HFFc6 (cell line): ENCODE data around the gene ANKRD11. TPM values are rescaled to one million over a fixed set of nuclear protein-coding genes. Genes with fewer than 3 reads are reported as not detected.

ENCODE experiments used
- DNase-seq: peaks from one replicate; pipeline ENCODE4 v3.0.0-alpha.2; 2018
- H3K27ac Mint-ChIP-seq: 2 replicates; pipeline ENCODE4 v1.8.0; 2020; ENCODE audit warnings: mild to moderate bottlenecking, mixed read lengths
- H3K27me3 Mint-ChIP-seq: 2 replicates; pipeline ENCODE4 v1.8.0; 2021; ENCODE audit warnings: mild to moderate bottlenecking, moderate library complexity, mixed read lengths; ENCODE audit not compliant: insufficient read depth
- H3K36me3 Mint-ChIP-seq: 2 replicates; pipeline ENCODE4 v1.8.0; 2021; ENCODE audit warnings: low read depth, mixed read lengths
- H3K4me1 Mint-ChIP-seq: 2 replicates; pipeline ENCODE4 v1.8.0; 2020; ENCODE audit warnings: low read depth, mixed read lengths
- H3K4me3 Mint-ChIP-seq: 2 replicates; pipeline ENCODE4 v1.8.0; 2020; ENCODE audit warnings: mild to moderate bottlenecking, moderate library complexity, mixed read lengths
- H3K9me3 Mint-ChIP-seq: 2 replicates; pipeline ENCODE4 v1.8.0; 2020; ENCODE audit warnings: mild to moderate bottlenecking, mixed read lengths
- total RNA-seq, 6 experiments: library from RNA; stranded (reverse); fragmentation: NEBNext Ultra II Directional; extraction: Animal tissue kit (Norgen Biotek cat#: 25700); gene quantifications; 2 replicates in 1 of 6; 3 replicates in 5 of 6; pipeline ENCODE4 v1.2.3, GENCODE V29; 2021
- TF ChIP-seq, protein P1 (sequence below): fragments of 200-600 bp; sonication (generic); IDR thresholded peaks from 2 replicates; pipeline ENCODE4 v1.5.0; 2021; ENCODE audit warnings: antibody characterized with exemption, mild to moderate bottlenecking

ANKRD11 gene
- total RNA-seq, 6 experiments from 2014 or later, result 110 to 120 (median 116) TPM

DNA sequence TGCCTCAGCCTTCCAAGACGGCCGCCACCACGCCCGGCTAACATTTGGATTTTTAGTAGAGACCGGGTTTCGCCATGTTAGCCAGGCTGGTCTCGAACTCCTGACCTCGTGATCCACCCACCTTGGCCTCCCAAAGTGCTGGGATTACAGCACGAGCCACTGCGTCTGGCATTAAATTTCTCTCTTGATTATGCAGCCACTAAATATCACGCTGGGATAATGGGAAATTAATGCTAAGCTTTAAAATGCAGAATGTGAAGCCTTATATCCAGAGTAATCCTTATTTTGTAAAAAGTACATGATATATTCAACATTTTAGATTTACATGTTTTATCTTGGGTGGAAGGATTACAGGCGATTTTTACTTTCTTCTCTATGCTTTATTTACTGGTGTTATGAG, 89.2 kb downstream of the ANKRD11 start:
- Mint-ChIP-seq H3K9me3 (no peaks in the 10 kb centered on the region), H3K36me3 (peaks cover 7% of the 10 kb centered on the region; the same call in 1 of the 2 replicates), H3K4me1 (peaks cover 46% of the 10 kb centered on the region), H3K27ac (peak overlapping the region; percentile 91), H3K27me3 (peaks cover 14% of the 10 kb centered on the region), H3K4me3 (no peak overlapping the region; the same call in 1 of the 2 replicates)
- TF ChIP-seq, protein P1, sequence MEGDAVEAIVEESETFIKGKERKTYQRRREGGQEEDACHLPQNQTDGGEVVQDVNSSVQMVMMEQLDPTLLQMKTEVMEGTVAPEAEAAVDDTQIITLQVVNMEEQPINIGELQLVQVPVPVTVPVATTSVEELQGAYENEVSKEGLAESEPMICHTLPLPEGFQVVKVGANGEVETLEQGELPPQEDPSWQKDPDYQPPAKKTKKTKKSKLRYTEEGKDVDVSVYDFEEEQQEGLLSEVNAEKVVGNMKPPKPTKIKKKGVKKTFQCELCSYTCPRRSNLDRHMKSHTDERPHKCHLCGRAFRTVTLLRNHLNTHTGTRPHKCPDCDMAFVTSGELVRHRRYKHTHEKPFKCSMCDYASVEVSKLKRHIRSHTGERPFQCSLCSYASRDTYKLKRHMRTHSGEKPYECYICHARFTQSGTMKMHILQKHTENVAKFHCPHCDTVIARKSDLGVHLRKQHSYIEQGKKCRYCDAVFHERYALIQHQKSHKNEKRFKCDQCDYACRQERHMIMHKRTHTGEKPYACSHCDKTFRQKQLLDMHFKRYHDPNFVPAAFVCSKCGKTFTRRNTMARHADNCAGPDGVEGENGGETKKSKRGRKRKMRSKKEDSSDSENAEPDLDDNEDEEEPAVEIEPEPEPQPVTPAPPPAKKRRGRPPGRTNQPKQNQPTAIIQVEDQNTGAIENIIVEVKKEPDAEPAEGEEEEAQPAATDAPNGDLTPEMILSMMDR, result no peak
- no peak for DNase-seq

DNA sequence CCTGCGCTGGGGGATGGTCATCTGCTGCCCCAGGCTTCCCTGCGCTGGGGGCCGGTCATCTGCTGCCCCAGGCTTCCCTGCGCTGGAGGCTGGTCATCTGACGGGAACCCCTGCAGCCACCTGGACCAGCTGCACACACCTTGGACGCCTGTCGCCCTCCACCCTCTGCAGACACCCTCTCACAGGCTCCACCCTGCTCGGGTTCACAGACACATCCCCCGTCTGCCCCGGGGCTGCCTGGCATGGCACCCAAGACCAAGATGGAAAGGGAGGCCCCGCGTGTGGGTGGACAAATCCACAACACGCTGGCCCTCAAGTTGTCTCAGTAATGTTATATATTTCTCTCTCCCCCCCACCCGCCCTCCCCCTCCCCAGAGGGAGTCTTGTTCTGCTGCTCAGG, 89.6 kb downstream of the ANKRD11 start:
- H3K9me3 Mint-ChIP-seq, result no peaks in the 10 kb centered on the region
- TF ChIP-seq, protein P1, result no peak
- no peak for DNase-seq
- H3K4me1 Mint-ChIP-seq, result peaks cover 48% of the 10 kb centered on the region
- H3K27ac Mint-ChIP-seq, result peak overlapping the region; percentile 91; the same call in 1 of the 2 replicates
- H3K36me3 Mint-ChIP-seq, result peaks cover 7% of the 10 kb centered on the region; the same call in 1 of the 2 replicates
- peaks cover 14% of the 10 kb centered on the region for H3K27me3 Mint-ChIP-seq
- H3K4me3 Mint-ChIP-seq, result no peak overlapping the region

DNA sequence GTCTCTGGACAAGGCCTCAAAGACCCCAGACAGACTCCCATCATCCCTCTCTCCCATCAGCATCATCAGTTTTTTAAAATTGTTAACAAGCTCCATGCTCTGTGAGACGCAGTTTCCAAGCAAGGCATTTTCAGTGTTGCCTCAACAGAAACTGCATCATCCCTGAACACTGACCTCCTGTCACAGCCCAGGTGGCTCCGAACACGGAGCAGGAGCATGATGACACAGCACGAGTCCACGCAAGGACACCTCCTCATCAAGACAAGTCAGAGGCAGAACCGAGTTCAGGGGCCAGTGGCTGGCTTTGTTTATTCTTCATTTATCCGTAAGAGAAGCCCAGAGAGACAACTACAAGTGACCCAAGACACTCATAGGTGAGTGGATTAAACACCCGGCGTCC, 91.4 kb downstream of the ANKRD11 start:
- peak overlapping the region; percentile 57; the same call in 1 of the 2 replicates for H3K27ac Mint-ChIP-seq
- TF ChIP-seq, protein P1, result no peak
- H3K36me3 Mint-ChIP-seq, result peaks cover 7% of the 10 kb centered on the region; the same call in 1 of the 2 replicates
- no peak overlapping the region; the same call in 1 of the 2 replicates for H3K4me3 Mint-ChIP-seq
- no peaks in the 10 kb centered on the region for H3K9me3 Mint-ChIP-seq
- no peak for DNase-seq
- H3K27me3 Mint-ChIP-seq, result peaks cover 14% of the 10 kb centered on the region
- peaks cover 57% of the 10 kb centered on the region for H3K4me1 Mint-ChIP-seq

DNA sequence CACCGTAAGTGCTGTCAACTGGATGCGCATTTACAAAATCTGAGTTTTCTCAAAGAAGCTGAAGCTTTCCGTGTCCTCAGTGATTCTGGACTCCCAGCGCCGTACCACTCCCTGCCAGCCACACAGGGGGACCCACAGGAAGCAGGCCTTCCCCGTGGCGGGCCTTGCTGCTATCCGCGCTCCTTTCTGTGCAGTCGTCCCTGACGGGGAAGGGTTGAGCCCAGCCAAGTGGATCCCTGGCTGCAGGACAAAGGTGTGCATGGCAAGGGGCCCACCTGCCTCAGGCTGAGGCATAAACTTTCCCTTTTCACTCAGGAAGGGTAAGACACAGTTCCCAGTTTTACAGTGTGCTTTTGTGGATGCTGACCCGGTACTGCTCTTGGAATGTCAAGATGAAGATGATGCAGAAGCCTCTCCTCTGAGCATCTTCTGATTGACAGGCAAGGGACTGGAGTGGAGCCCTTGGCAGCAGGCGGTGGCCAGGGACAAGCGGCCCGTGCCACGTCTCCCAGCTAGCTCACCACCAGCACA, 93.0 kb downstream of the ANKRD11 start:
- H3K4me3 Mint-ChIP-seq, result no peak overlapping the region
- H3K36me3 Mint-ChIP-seq, result peaks cover 7% of the 10 kb centered on the region; the same call in 1 of the 2 replicates
- TF ChIP-seq, protein P1, result no peak
- no peak for DNase-seq
- H3K27me3 Mint-ChIP-seq, result peaks cover 14% of the 10 kb centered on the region
- no peaks in the 10 kb centered on the region for H3K9me3 Mint-ChIP-seq
- H3K4me1 Mint-ChIP-seq, result peaks cover 51% of the 10 kb centered on the region
- H3K27ac Mint-ChIP-seq, result no peak overlapping the region

DNA sequence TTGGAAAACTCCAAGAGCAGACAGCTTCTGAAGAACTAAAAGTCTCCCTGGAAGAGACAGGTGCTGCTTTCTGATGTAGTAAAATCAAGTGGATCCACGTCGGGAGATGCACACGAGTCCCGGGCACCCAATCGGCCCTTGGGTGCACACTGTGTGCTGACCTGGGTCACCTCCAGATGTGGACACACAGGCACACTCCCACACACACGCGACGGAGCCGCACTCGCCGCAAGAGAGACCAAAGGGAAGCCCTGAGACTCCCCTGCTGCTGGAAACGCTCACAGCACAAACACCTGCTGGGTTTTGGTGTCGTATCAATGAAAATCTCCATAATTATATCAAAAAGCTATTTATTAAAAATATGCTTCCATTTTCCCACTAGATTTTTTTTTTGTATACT, 94.2 kb downstream of the ANKRD11 start:
- Mint-ChIP-seq H3K27ac (no peak overlapping the region; the same call in 1 of the 2 replicates), H3K4me1 (peaks cover 38% of the 10 kb centered on the region), H3K9me3 (no peaks in the 10 kb centered on the region), H3K36me3 (peaks cover 7% of the 10 kb centered on the region; the same call in 1 of the 2 replicates), H3K27me3 (peaks cover 13% of the 10 kb centered on the region), H3K4me3 (no peak overlapping the region)
- TF ChIP-seq, protein P1, result no peak
- no peak for DNase-seq
